ENCODE results near the gene DYNLL1. TPM values are rescaled to one million over a fixed set of nuclear protein-coding genes. Genes with fewer than 3 reads are reported as not detected.
"Not testable (repeated sequence)": the region's sequence is repeated elsewhere in the genome, so short reads cannot be mapped to it uniquely, and the experiment has no call there.

Gene DYNLL1
- total RNA-seq, 3 donors from 2014 or later (not counting 1 experiment from before 2014, with no cell fraction given) = 69.7 to 110 (median 77.2) TPM

DNA sequence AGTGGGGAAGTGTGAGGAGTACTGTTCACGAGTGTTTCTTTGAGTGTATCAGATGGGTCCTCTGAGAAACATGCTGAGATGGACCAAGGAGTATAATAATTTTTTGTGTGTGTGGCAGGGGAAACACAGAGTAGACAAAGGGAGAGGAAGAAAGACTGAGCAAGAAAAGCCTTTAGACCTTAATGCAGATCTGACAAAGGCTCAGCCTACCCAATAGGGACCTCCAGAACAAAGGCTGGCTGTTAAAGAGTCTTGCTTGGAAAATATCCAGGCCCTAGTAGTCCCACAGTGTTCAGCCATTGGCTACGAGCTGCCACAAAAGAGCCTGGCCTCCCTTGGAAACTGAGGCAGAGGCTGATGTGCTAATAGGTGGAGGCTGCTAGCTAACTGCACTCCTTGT, 19.6 kb downstream of the DYNLL1 start:
- Mint-ChIP-seq H3K4me1 (peaks cover 0 to 5% of the 10 kb centered on the region in 2 donors), H3K27ac (no peak overlapping the region), H3K9me3 (no peaks in the 10 kb centered on the region)

DNA sequence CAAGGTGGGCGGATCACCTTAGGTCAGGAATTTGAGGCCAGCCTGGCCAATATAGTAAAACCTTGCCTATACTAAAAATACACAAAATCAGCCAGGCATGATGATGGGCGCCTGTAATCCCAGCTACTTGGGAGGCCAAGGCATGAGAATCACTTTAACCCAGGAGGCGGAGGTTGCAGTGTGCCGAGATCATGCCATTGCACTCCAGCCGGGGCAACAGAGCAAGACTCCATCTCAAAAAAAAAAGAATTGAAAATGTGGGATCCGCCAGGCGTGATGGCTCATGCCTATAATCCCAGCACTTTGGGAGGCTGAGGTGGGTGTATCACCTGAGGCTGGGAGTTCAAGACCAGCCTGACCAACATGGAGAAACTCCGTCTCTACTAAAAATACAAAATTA, 23.4 kb downstream of the DYNLL1 start:
- H3K4me1 ChIP-seq (ENCODE audit: control insufficient read depth, insufficient read depth, low read length); ATAC-seq; DNase-seq; H3K9me3 ChIP-seq (ENCODE audit: control insufficient read depth, insufficient read depth, low read length); H3K36me3 Mint-ChIP-seq; H3K27ac ChIP-seq (ENCODE audit: low read length); H3K27me3 ChIP-seq (ENCODE audit: control insufficient read depth, insufficient read depth, low read length); H3K9me3 Mint-ChIP-seq; intact Hi-C loops (cut with micrococcal nuclease); H3K4me1 Mint-ChIP-seq; H3K4me3 Mint-ChIP-seq; H3K4me3 ChIP-seq (ENCODE audit: low read length); H3K27me3 Mint-ChIP-seq (ENCODE audit: low read depth in 2 of 2); H3K27ac Mint-ChIP-seq: not testable (repeated sequence)
- 100% methylated on average over 8 of the region's 8 CpGs for WGBS (ENCODE audit: insufficient coverage)
- peaks cover 18% of the 10 kb centered on the region for H3K36me3 ChIP-seq (ENCODE audit: control insufficient read depth, insufficient read depth, low read length)

More for the DNA sequence above, 19.6 kb downstream of the DYNLL1 start:
- Histone ChIP-seq H3K9me3 (ENCODE audit: control insufficient read depth, insufficient read depth, low read length) (no peaks in the 10 kb centered on the region), H3K4me1 (ENCODE audit: control insufficient read depth, insufficient read depth, low read length) (no peaks in the 10 kb centered on the region), H3K4me3 (ENCODE audit: low read length) (no peak overlapping the region), H3K27ac (ENCODE audit: low read length) (no peak overlapping the region), H3K27me3 (ENCODE audit: control insufficient read depth, insufficient read depth, low read length) (no peaks in the 10 kb centered on the region), H3K36me3 (ENCODE audit: control insufficient read depth, insufficient read depth, low read length) (peaks cover 14% of the 10 kb centered on the region)
- Mint-ChIP-seq H3K27me3 (ENCODE audit: low read depth in 2 of 2) (no peaks in the 10 kb centered on the region), H3K36me3 (no peaks in the 10 kb centered on the region), H3K4me3 (no peak overlapping the region)
- ATAC-seq (no peak), DNase-seq (no peak)
- intact Hi-C loops (cut with micrococcal nuclease) = no loop called here
- 98% methylated on average over 2 of the region's 2 CpGs for WGBS (ENCODE audit: insufficient coverage)
- no peak for TF ChIP-seq CTCF (IDR thresholded peaks at IDR 0.05)

DNA sequence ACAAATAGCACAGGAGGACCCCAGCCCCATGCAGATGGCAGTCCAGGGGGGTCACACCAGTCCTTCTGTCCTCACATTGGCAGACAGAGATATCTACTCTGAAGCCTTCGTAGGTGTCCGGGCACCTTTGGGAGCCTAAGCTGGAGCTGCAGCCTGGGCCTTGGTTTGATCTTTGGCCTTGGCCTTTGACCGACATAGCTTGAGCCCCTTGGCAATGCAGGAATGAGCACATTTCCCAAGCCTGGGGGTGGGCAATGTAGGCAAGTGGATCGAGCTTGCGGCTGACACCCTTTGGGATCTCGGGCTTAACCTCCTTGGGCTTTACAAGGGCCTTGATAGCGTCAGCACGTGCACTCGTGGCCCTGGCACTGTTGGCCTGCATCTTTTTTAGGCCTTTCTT, 26.7 kb downstream of the DYNLL1 start:
- intact Hi-C loops (cut with micrococcal nuclease) = no loop called here
- no peaks in the 10 kb centered on the region for H3K9me3 ChIP-seq (ENCODE audit: control insufficient read depth, insufficient read depth, low read length)
- no peak for DNase-seq
- no peaks in the 10 kb centered on the region for H3K27me3 ChIP-seq (ENCODE audit: control insufficient read depth, insufficient read depth, low read length)
- Mint-ChIP-seq H3K27ac (no peak overlapping the region), H3K36me3 (no peaks in the 10 kb centered on the region), H3K27me3 (ENCODE audit: low read depth in 2 of 2) (no peaks in the 10 kb centered on the region), H3K9me3 (no peaks in the 10 kb centered on the region), H3K4me3 (no peak overlapping the region), H3K4me1 (peaks cover 0 to 5% of the 10 kb centered on the region in 2 donors)
- TF ChIP-seq CTCF (IDR thresholded peaks at IDR 0.05) = no peak
- no peak for ATAC-seq
- H3K36me3 ChIP-seq (ENCODE audit: control insufficient read depth, insufficient read depth, low read length) = peaks cover 5% of the 10 kb centered on the region
- WGBS (ENCODE audit: insufficient coverage) = 93% methylated on average over 9 of the region's 9 CpGs
- H3K4me1 ChIP-seq (ENCODE audit: control insufficient read depth, insufficient read depth, low read length) = no peaks in the 10 kb centered on the region
- no peak overlapping the region for H3K27ac ChIP-seq (ENCODE audit: low read length)
- no peak overlapping the region for H3K4me3 ChIP-seq (ENCODE audit: low read length)

- no peaks in the 10 kb centered on the region for H3K27me3 ChIP-seq (ENCODE audit: control insufficient read depth, insufficient read depth, low read length)
- Mint-ChIP-seq H3K9me3 (no peaks in the 10 kb centered on the region), H3K4me1 (peaks cover 14 to 18% of the 10 kb centered on the region in 2 donors), H3K4me3 (peak within 1 kb of the TSS; percentile 99), H3K36me3 (no peaks in the 10 kb centered on the region), H3K27me3 (ENCODE audit: low read depth in 2 of 2) (no peaks in the 10 kb centered on the region), H3K27ac (peak within 1 kb of the TSS; percentile 98 to 100)
- no peaks in the 10 kb centered on the region for H3K36me3 ChIP-seq (ENCODE audit: control insufficient read depth, insufficient read depth, low read length)
- DNase-seq = peak; percentile 80 to 89
- under 1% methylated on average over 38 of the region's 38 CpGs for WGBS (ENCODE audit: insufficient coverage)
- no peak for TF ChIP-seq CTCF (IDR thresholded peaks at IDR 0.05)
- peaks cover 19% of the 10 kb centered on the region for H3K4me1 ChIP-seq (ENCODE audit: control insufficient read depth, insufficient read depth, low read length)
- peak within 1 kb of the TSS; percentile 86 for H3K27ac ChIP-seq (ENCODE audit: low read length)
- intact Hi-C loops (cut with micrococcal nuclease) = loop anchor here (2.0 kb wide), 1 partner anchor 90 kb away; the partner anchor contains the start of gene COX6A1
- no peaks in the 10 kb centered on the region for H3K9me3 ChIP-seq (ENCODE audit: control insufficient read depth, insufficient read depth, low read length)
- ATAC-seq = peak; percentile 94 to 96 (median 95)
- peak within 1 kb of the TSS; percentile 79 for H3K4me3 ChIP-seq (ENCODE audit: low read length)
Observed at GRCh38 chr12:120528861-120529525, 33.1 kb downstream of the DYNLL1 start, which contains the start of gene COQ5. Gene COQ5, minus strand, starts transcription at chr12:120529158. Its CDS starts 17 bp downstream, at chr12:120529141.

All from natural killer cell (primary cell).